Embryonic facial prominence (tissue), 1 donor: ENCODE data around the gene FSD1.
"Not testable (repeated sequence)": the region's sequence is repeated elsewhere in the genome, so short reads cannot be mapped to it uniquely, and the experiment has no call there.

Source experiments
- DNase-seq: peaks from one replicate; pipeline ENCODE4 v3.0.0-alpha.2; 2016; ENCODE audit errors: extremely low spot score

The FSD1 gene

DNA sequence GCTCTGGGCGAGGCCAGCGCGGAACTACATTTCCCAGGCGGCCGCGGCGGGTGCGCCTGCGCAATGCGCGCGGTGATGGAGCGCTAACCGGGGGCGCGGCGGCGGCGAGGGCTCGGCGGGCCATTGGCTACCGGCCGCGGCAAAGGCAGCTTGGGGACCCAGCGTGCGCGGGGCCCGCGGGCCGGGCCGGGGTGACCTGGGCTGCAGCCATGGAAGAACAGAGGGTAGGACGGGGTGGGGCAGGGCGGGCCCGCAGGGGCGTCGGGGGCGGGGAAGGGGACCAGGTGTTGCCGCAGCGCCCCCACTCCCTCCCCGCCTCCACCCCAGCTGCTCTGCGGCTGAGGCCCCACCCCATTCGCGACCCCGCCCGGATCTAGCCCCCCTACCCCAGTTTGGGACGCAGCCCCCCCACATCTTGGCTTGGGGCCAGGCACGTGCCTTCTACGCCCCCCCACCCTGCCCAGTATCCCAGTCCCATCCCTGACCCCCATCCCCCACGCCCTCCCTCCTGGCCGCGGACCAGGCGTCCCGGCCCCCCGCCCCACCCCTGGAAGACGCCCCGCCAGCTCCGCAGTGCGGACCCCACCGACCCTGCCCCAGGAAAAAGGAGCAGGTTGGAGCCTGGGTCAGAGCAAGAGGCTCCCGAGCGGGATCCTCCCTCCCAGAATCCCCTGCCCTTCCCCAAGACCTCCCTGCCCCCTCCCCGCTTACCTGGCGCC, at the start of gene FSD1:
Gene FSD1 (plus strand): TSS at position 61 of the 719 bp plus-strand sequence. CDS start 149 bp downstream, at position 210.
- DNase-seq, result no peak

DNA sequence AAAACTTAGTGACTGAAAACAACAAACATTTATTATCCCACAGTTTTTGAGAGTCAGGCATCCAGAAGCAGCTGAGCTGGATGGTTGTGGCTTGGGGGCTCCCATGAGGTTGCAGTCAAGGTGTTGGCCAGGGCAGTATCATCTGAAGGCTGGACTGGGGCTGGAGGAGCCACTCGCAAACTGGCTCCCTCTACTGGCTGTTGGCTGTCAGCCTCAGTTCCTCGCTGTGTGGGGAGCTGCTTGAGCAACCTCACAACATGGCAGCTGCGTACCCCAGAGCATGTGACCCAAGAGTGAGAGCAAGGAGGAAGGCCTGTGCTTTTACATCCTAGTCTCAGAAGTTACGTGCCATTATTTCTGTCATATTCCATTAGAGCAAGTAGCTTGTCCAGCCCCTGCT, 47.8 kb upstream of the FSD1 start:
- no peak for DNase-seq

DNA sequence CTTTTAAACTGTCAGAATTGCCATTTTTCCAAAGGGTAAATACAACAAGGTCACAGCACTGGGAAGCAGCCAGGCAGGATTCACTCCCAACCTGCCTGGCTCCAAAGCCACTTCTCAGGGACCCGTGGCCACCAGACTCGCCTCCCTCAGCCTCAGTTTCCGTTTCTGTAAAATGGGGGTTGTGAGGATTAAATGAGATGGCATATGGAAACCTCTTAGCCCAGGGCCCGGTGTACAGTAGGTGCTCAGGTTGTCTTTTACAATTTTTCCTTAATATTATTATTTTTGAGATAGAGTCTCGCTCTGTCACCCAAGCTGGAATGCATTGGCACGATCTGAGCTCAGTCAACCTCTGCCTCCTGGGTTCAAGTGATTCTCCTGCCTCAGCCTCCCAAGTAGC, 47.4 kb upstream of the FSD1 start:
- no peak for DNase-seq

DNA sequence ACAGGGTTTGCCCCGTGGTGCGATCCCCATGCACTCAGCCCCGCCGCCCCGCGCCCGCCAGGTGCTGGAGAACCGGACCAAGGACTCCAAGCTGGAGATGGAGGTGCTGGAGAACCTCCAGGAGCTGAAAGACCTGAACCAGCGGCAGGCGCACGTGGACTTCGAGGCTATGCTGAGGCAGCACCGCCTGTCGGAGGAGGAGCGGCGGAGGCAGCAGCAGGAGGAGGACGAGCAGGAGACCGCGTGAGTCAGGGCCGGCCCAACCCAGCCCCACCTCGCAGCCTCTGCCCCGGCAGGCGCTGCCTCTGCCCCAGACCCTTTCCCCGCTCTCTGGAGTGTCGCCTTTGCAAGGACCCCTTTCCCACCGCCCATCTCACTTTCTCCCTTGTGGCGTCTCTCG, 46.2 kb upstream of the FSD1 start:
- no peak for DNase-seq

DNA sequence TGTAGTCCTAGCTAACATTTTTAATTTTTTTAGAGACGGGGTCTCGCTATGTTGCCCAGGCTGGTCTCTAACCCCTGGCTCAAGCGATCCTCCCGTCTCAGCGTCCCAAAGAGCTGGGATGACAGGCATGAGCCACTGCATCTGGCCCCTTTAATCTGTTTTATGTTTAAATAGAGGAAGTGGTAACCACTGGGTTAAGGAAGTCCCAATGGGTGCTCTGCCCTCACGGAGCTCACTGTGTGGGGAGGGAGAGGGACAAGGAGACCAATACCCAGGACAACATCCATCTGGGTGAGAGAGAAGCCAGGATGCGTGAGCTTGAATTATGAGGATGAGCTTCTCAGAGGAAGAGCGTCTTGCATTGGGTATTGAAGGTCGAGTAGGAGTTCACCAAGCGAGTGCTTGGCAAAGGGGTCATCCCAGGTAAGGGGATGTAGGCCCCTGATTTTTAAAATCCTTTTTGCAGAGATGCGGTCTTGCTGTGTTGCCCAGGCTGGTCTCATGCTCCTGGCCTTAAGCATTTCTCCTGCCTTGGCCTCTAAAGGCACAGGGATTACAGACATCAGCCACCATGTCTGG, 43.7 kb upstream of the FSD1 start:
- no peak for DNase-seq

DNA sequence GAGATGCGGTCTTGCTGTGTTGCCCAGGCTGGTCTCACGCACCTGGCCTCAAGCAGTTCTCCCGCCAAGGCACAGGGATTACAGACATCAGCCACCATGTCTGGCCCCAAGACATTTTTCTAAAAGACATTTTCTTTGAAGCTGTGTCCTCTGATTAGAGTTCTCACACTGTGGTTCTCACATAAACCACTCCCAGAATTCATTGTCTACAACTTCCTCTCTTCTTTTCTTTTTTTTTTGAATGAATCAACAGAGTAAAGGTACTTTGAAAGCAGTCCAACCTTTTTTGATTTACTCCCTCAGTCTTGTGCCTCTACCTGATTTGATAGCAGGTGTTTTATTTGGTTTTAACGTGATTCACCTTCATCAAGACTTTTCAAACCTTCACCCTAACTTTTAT, 39.6 kb upstream of the FSD1 start:
- DNase-seq, result no peak

DNA sequence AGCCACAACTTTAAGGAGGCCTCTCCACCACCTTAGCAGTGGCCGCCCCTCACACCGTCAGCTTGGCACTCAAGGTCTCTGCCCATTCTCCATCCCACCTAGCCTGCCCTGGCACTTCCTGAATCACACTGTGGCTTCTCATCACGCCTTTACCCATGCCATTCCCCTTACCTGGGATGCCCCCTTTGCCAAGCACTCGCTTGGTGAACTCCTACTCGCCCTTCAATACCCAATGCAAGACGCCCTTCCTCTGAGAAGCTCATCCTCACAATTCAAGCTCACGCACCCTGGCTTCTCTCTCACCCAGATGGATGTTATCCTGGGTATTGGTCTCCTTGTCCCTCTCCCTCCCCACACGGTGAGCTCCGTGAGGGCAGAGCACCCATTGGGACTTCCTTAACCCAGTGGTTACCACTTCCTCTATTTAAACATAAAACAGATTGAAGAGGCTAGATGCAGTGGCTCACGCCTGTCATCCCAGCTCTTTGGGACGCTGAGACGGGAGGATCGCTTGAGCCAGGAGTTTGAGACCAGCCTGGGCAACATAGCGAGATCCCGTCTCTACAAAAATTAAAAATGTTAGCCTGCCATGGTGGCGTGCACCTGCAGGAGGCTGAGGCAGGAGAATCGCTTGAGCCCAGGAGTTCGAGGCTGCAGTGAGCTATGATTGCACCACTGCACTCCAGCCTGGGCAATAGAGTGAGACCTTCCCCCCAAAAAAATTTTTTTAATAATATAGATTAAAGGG, 38.0 kb upstream of the FSD1 start:
- no peak for DNase-seq

DNA sequence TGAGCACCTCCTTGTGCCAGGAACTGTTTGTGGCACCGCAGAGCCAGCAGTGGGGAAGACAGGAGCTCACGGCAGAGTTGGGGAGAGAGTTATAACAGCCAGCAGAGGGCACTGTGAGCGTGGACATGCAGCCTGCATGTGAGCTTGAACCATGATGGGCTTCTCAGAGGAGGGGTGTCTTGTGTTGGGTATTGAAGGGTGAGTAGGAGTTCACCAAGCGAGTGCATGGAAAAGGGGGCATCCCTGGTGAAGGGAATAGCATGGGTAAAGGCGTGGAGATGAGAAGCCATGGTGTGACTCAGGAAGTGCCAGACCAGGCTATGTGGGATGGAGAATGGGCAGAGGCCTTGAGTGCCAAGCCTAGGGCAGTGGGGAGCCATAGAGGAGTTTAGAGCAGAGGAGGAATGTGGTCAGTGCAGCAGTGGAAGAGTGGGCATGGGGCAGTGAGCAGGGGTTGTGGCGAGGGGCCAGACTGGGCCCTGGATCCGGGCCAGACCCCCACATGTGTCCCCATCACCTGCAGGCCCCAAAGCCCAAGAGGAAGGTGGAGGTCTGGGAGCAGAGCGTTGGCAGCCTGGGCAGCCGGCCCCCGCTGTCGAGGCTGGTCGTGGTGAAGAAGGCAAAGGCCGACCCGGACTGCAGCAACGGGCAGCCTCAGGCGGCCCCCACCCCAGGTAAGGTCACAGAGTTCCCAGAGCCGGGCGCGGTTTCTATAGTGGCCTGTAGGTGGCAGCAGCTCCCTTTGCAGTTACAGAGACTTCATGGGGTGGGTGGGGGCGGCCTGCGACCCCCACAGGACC, 37.1 kb upstream of the FSD1 start:
- DNase-seq, result no peak

DNA sequence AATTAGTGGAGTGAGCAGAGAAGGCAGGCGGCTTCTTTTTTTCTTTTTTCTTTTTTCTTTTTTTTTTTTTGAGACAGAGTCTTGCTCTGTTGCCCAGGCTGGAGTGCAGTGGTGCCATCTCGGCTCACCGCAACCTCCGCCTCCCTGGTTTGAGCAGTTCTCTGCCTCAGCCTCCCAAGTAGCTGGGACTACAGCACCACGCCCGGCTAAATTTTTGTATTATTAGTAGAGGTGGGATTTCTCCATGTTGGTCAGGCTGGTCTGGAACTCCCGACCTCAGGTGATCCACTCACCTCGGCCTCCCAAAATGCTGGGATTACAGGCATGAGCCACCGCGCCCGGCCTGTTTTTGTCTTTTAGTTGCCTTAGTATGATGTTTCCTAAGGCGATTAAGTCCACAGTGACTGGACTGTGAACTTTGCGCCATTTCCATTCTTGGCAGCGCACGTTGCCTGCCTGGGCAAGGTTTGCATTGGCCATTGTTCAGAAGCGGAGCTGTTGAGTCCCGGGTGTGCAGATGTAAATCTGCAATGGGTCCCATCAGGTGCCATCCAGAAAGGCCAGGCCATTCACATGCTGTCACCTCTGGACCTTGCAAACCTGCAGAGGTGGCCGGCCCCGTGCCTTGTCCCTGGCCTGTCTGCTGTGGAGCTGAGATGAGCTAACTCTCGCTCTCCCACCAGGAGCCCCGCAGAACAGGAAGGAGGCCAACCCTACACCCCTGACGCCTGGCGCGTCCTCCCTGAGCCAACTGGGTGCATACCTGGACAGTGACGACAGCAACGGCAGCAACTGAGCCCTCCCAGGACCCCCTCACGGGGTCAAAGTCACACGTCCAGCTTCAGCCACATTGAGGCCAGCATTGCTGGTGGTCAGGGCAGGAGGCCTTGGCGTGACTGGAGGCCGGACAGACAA, 36.2 kb upstream of the FSD1 start:
- DNase-seq, result no peak

DNA sequence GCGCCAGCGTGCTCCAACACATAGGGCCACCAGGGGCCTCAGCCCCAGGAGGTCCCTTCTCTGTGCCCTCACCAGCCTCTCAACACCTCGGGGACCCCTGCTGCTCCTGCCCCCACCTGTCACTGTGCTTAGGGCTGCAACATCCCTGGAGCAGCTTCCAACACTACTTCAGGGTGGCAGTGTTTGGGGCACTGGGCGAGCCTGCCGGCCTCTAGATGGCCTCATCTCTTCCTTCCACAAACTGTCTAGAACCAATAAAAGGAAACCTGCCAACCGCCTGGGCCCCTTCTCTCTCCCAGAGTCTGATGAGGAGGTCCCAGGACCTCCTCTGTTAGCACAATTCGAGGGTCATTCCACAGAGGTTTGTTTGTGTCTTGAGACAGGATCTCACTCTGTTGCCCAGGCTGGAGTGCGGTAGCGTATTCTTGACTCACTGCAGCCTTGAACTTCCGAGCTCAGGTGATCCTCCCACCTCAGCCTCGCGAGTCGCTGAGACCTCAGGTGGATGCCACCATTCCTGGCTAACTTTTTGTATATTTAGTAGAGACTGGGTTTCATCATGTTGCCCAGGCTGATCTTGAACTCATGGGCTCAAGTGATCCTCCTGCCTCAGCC, 35.5 kb upstream of the FSD1 start:
- DNase-seq, result no peak

DNA sequence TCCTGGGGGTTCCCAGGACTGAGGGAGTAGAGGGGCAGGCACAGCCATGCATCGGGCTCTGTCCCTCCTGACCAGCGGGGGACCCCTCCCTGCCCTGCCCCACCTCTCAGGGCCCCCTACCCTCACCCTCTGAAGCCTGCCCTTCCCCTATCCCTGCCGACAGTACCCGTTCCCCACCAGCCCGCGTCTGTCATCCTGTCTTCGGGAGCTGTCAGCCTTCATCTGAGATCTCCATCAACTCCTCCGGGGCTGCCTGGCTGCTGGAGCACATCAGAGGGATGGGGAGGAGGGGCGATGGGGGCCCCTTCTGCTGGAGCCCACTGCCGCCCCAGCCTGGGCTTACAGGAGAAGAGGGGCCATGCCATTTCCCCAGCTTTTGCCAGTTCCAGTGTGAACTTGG, 31.5 kb upstream of the FSD1 start:
- DNase-seq, result no peak

DNA sequence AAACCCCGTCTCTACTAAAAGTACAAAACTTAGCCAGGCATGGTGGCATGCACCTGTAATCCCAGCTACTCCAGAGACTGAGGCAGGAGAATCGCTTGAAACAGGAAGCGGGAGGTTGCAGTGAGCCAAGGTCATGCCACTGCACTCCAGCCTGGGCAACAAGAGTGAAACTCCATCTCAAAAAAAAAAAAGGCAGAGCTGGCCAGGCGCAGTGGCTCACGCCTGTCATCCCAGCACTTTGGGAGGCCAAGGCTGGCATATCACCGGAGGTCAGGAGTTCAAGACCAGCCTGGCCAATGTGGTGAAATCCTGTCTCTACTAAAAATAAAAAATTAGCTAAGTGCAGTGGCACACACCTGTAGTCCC, 30.1 kb upstream of the FSD1 start:
- DNase-seq, result not testable (repeated sequence)

DNA sequence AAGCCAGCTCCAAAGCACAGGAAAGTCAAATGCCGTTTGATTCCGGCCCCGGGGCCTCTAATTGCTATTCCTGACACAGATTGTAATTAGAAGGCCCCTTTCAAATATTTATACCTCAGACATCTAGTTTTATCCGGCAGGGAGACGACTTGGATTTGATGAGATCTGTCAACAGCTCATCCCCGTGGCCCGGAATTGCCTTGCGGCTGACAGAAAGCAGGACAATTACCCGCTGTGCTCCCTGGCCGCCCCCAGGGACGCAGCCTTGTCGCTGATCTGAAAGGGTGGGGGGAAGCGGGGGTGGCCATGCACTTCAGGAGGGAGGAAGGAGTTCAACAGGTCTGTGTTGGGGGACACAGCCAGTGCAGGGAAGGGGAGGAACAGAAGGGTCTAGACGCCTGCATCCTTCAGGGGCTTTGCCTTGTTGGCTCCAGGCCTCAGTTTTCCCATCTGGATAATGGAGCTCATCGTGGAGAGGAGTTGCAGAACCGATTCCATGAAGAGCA, 27.2 kb upstream of the FSD1 start:
- no peak for DNase-seq

DNA sequence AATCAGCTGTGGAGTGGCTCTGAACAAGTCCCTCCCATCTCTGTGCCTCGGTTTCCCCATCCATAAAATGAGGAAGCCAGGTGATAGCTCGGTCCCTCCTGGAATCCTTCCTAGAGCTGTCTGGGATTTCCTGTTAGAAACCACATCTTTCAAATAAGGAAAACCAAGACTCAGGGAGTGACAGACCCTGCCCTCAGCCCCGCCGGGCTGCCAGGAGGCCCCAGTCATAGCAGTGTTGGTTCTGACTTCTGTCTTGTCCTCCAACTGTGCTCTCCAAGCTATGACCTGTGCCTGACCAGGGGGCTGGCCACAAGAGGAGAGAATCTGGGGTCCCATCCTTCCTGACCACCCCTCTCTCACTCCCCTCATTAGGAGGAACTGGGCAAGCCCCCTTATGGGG, 26.4 kb upstream of the FSD1 start:
- DNase-seq, result no peak

DNA sequence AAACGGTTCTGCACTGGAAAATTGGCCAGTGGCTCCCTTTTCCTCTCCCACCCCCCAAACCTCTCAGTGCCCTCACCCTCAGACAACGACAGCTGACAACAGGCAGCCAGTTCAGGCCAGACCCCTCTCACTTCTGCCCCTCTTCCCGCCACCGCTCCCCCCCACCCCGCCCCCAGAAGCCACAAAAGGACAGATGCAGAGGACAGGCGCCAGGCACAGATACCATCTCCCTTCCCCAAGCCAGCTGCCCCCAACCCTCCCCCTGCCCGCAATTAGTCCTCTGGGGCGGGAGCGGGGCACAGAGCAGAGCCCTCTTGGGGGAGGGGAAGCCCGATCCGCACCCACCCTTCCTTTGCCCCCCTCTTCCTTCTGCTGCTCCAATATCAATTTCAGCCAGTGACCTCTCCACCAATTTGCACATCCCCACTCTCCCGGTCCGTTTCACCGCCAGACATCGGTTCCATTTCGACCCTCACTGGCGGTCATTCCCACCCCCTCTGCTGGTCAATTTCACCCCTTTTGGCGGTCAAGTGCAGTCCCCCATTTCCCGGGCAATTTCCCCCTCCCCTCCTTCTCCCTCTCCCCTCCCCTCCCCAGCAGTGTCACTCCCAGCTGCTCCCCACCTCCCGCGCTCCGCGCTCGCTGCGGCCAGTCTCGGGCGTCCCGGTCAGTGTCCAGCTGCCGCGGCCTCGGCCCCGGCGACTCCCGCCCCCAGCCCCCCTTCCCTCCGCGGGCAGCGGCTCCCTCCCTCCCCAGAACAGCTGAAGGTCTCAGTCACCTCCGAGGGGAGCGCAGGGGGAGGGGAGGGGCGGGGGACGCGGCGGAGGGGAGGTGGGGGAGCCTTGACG, 25.8 kb upstream of the FSD1 start, which contains the start of gene SHD:
Gene SHD (plus strand): TSS at position 848 of the 848 bp plus-strand sequence. CDS start 798 bp downstream, outside the sequence.
- DNase-seq, result no peak

DNA sequence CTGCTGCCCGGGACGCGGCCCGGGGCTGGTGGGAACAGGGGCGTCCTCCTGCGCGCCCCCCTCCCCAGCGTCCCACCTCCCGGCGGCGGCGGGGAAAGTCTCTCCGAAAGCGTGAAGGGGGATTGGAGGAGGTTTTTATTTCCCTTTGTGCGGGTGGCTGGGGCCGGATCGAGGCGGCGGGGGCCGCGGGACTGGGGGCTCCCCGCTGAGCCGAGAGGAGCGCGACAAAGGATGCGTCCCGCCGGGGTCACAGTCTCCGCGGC, 25.2 kb upstream of the FSD1 start:
- no peak for DNase-seq

DNA sequence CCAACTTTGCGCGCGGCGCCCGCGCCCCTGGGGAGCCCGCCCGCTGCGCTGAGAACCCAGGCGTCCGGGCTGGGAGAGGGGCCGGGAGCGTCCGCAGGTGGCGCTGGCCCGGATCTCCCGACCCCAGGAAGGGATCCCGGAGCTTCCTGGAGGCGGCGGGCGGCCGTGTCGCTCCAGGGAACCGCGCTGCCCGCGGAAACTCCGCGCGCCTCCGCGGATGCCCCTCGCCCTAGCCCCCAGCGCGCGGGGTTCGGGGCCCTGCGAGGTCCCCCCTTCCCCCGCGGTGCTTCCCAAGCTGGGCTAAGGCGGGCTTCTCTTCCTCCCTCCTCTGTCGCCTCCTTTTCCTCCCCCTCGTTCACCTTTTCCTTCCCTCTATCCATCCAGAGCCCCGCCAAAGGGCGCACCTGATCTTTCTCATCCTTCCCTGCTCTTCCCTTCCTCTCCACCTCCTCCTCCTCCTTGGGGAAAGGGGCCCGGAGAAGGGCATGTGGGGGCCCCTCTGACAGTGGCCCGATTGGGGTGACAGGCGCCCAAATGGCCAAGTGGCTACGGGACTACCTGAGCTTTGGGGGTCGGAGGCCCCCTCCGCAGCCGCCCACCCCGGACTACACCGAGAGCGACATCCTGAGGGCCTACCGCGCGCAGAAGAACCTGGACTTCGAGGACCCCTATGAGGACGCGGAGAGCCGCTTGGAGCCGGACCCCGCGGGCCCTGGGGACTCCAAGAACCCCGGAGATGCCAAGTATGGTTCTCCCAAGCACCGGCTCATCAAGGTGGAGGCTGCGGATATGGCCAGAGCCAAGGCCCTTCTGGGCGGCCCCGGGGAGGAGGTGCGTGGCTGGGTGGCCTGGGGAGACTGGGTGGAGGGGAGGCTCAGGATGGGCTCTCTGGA, 24.6 kb upstream of the FSD1 start:
- no peak for DNase-seq

DNA sequence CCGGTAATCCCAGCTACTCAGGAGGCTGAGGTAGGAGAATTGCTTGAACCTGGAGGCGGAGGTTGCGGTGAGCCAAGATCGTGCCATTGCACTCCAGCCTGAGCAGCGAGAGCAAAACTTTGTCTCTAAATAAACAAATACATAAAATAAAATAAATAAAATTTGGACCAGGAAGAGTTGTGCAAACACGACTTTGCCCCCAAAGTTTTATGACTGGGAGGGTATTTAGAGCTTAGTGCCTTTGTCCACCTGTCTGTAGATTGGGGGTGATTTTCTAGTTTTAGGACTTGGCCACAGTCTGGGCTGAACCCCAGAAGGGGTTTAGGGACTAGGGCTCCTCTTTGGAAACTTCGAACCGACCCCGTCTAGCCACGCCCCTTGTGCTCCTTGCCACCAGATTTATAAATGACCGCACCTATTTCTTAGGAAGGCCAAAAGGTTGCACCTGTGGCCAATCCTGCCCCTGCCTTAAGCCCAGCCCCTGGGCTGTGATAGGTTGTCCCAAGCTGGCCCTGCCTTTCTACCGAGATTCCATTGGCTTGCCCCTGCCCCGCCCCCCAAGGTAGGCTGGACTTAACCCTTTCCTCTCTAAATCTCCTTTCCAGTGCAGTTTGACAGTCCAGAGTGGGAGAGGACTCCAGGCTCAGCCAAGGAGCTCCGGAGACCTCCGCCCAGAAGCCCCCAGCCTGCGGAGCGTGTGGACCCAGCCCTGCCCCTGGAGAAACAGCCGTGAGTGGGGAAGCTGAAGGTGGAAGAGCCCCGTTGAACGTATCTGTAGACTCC, 20.0 kb upstream of the FSD1 start:
- DNase-seq, result no peak
